HG03025 (cell line): ENCODE results near the gene RIT2.

Experiments used
- ATAC-seq: cut with Tn5 transposase; IDR thresholded peaks from one replicate; pipeline ENCODE4 v1.9.1; 2021; ENCODE audit warnings: mild to moderate bottlenecking, moderate library complexity; ENCODE audit not compliant: unreplicated experiment, low FRiP score

RIT2 gene

GRCh38 chr18:43115076-43115921, at the start of gene RIT2:
RIT2 (minus strand) TSS chr18:43115685.
- ATAC-seq, result no peak

DNA sequence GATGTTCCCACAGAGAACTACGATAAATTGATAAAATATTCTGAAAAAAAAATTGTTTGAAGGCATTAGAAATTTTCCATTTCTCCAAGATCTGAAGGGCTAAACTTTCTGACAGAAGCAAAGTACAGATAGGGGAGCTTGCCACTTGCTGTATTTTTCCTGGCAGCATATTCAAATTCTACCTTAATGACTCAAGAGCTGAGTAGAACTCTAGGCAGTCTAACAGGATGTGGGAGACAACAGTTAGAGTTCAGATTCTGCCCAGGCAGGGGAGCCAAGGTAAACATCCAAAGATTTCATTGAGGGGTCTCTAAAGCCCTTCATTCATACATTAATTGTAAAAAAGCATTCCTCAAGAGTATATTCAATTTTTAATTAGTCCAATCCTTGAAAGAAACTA, 46.0 kb upstream of the RIT2 start:
- no peak for ATAC-seq

- ATAC-seq, result no peak
Observed at GRCh38 chr18:43160509-43160908, 45.0 kb upstream of the RIT2 start.

DNA sequence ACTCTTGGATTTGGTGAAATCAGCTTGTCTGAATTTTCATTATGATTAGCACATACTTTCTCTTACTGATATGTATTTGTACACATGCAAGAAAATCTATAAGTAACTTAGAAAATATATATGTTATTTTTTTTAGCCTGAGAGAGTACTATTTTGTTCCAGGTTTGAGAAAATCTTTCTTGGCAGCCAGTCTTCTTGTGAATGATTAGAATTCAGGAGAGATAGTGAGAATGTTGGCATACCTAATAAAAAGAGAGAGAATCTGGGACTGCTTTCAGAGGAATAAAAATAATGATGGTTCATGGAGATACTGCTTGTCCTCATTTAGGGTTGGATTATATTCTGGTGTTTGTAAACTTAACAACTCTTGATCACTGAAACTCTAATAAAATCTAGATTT, 44.4 kb upstream of the RIT2 start:
- ATAC-seq, result no peak

- ATAC-seq, result no peak
Observed at GRCh38 chr18:43159086-43159770, 43.7 kb upstream of the RIT2 start.

GRCh38 chr18:43158381-43158780, 42.9 kb upstream of the RIT2 start:
- ATAC-seq, result no peak

GRCh38 chr18:43155842-43156241, 40.4 kb upstream of the RIT2 start:
- no peak for ATAC-seq

- no peak for ATAC-seq
Observed at GRCh38 chr18:43148231-43148630, 32.7 kb upstream of the RIT2 start.

- no peak for ATAC-seq
Observed at GRCh38 chr18:43141208-43141607, 25.7 kb upstream of the RIT2 start.

- no peak for ATAC-seq
Observed at GRCh38 chr18:43139288-43139946, 23.9 kb upstream of the RIT2 start.

DNA sequence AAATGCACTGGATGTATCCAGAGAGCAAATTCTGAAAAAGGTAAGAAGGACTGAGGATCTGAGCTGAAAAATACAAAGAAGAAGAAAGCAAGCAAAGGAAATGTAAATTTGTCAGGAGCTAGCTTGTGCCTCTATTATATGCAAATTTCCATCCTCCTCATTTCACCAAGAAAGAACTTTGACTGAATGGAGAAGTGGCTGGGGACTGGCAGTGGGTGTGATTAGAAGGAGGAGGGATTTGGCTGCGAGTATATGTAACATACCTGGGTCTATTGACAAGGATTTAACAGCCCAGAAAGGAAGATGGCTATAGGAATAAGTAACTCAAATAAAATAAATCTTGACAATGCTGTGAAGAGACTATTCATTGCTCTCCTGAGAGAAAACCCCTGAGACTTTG, 19.4 kb upstream of the RIT2 start:
- ATAC-seq, result no peak

- no peak for ATAC-seq
Observed at GRCh38 chr18:43130716-43131260, 15.3 kb upstream of the RIT2 start.

GRCh38 chr18:43129946-43130524, 14.6 kb upstream of the RIT2 start:
- ATAC-seq, result no peak

GRCh38 chr18:43125471-43125870, 10.0 kb upstream of the RIT2 start:
- ATAC-seq, result no peak

DNA sequence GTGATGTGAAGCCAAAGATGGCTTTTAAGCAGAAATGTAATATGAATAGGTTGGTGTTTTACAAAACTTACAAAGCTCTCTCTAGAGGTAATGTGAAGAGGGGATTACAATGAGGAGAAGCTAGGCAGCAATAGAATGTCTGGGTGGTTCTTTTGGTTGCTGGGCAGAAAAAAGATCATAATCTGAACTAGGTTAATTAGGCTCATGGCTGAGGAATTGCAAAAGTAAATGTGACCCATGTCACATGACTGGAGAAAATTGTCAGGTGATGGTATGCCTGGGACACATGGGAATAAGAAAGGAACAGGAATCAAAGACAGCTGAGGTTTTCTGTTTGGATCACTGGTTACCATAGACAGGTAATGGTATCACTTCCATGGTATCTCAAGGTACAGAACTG, 7.5 kb upstream of the RIT2 start:
- no peak for ATAC-seq

GRCh38 chr18:43116699-43117294, 1.3 kb upstream of the RIT2 start:
- no peak for ATAC-seq

DNA sequence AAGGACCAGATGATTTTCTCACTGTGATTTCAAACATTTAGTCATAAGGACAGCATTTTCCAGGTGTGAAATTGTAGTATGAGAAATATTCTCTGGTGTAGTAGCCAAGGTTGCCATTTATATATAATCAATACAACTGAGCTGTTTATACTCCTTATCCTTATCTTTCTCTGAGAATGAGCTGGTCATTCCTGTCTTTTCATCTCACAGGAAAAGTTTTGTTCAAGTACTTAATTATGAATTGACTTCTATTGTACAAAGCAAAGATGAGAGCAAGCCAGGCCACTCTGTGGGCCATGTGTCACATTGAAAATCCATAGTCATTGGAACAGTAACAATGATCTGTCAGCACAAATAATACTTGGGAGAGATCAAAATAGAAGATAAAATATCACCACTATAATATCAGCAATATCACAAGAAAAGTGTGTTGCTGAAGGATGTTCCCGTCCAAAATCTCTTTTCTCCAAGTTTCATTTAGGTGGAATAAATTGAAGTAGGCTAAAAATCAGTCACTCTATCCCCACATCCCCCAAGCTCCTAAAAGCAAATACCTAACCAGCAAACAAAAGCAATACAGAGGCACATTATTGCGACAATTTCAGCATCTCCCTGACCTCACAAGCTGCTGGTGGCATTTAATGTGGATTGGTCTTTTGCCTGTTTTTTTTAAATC, 2.1 kb downstream of the RIT2 start:
- ATAC-seq, result no peak

GRCh38 chr18:43108882-43109281, 6.6 kb downstream of the RIT2 start:
- no peak for ATAC-seq

- ATAC-seq, result no peak
Observed at GRCh38 chr18:43108469-43108868, 7.0 kb downstream of the RIT2 start.

- no peak for ATAC-seq
Observed at GRCh38 chr18:43093646-43094045, 21.8 kb downstream of the RIT2 start.
